K562 (cell line): Measurements from ENCODE around the gene KCNK7. TPM values are rescaled to one million over a fixed set of nuclear protein-coding genes. Genes with fewer than 3 reads are reported as not detected.

Source experiments
- ARNT ChIP-seq, 2 experiments: fragments of 450-650 bp; IDR thresholded peaks; 2 replicates each; pipeline ENCODE4 v1.6.1; 2016; ENCODE audit warnings: mild to moderate bottlenecking in 1 of 2
- BCOR ChIP-seq: fragments of 450-650 bp; IDR thresholded peaks from 2 replicates; pipeline ENCODE4 v1.6.1; 2016
- C11orf30 ChIP-seq: fragments of 450-650 bp; IDR thresholded peaks from 2 replicates; pipeline ENCODE4 v1.6.1; 2016; ENCODE audit warnings: low read depth, mild to moderate bottlenecking
- CBFA2T3 ChIP-seq: fragments of 450-650 bp; IDR thresholded peaks from 2 replicates; pipeline ENCODE4 v1.6.1; 2017
- DACH1 ChIP-seq: fragments of 450-650 bp; IDR thresholded peaks from 2 replicates; pipeline ENCODE4 v1.6.1; 2018; ENCODE audit not compliant: partially characterized antibody
- DPF2 ChIP-seq: fragments of 450-650 bp; IDR thresholded peaks from 2 replicates; pipeline ENCODE4 v1.6.1; 2016
- ELF4 ChIP-seq: fragments of 450-650 bp; formaldehyde crosslinking; IDR thresholded peaks from 2 replicates; pipeline ENCODE4 v1.4.0; 2022; ENCODE audit warnings: missing genetic modification characterization
- FOXJ2 ChIP-seq: fragments of 200-800 bp; sonication (Bioruptor generic); IDR thresholded peaks from 2 replicates; pipeline ENCODE4 v1.6.1; 2016; ENCODE audit warnings: missing genetic modification characterization, missing compliant biosample characterization
- FOXK1 ChIP-seq: sonication (generic); formaldehyde crosslinking; IDR thresholded peaks from 2 replicates; pipeline ENCODE4 v1.8.0; 2022; ENCODE audit warnings: missing genetic modification reagents, mild to moderate bottlenecking, borderline replicate concordance
- HEY1 ChIP-seq: fragments of 250-450 bp; sonication (Bioruptor Pico); IDR thresholded peaks from 2 replicates; pipeline ENCODE4 v1.5.0; 2020; ENCODE audit warnings: mild to moderate bottlenecking, moderate library complexity, borderline replicate concordance
- HLTF ChIP-seq: fragments of 450-650 bp; IDR thresholded peaks from 2 replicates; pipeline ENCODE4 v1.6.1; 2016
- KHSRP ChIP-seq: fragments of 450-650 bp; IDR thresholded peaks from 2 replicates; pipeline ENCODE4 v1.6.1; 2017
- KLF10 ChIP-seq: fragments of 250-450 bp; sonication (Bioruptor Pico); IDR thresholded peaks from 2 replicates; pipeline ENCODE4 v1.6.1; 2021; ENCODE audit warnings: matching md5 sums
- MAX ChIP-seq: sonication (generic); formaldehyde crosslinking; IDR thresholded peaks from 2 replicates; pipeline ENCODE4 v1.9.0; 2022; ENCODE audit warnings: mild to moderate bottlenecking, missing genetic modification reagents
- MCM5 ChIP-seq: fragments of 450-650 bp; IDR thresholded peaks from 2 replicates; pipeline ENCODE4 v1.6.1; 2016; ENCODE audit warnings: low read depth
- NFRKB ChIP-seq: fragments of 450-650 bp; IDR thresholded peaks from 2 replicates; pipeline ENCODE4 v1.6.1; 2016; ENCODE audit warnings: low read depth
- RAD21 ChIP-seq, 2 experiments: fragments of 250-450 bp in 1 of 2; fragments of 450-650 bp in 1 of 2; sonication (Bioruptor Pico) in 1 of 2; formaldehyde crosslinking in 1 of 2; IDR thresholded peaks in 1 of 2; conservative IDR thresholded peaks in 1 of 2; 2 replicates each; pipeline versions ENCODE4 v1.4.0 to v1.8.0; 2020 to 2022; ENCODE audit warnings: mild to moderate bottlenecking in 2 of 2, moderate library complexity in 1 of 2
- RCOR1 ChIP-seq, 2 experiments: IDR thresholded peaks; 2 replicates each; pipeline ENCODE4 v1.6.1; 2012; ENCODE audit warnings: low read depth in 2 of 2, low read length in 2 of 2, borderline replicate concordance in 1 of 2, improper control_type of control experiment in 1 of 2
- RHOXF2B ChIP-seq: fragments of 250-450 bp; sonication (Bioruptor Pico); conservative IDR thresholded peaks from 2 replicates; pipeline ENCODE4 v1.5.1; 2021
- SMARCA5 ChIP-seq: fragments of 450-650 bp; IDR thresholded peaks from 2 replicates; pipeline ENCODE4 v1.6.1; 2016
- TAF9B ChIP-seq: fragments of 450-650 bp; IDR thresholded peaks from 2 replicates; pipeline ENCODE4 v1.6.1; 2018; ENCODE audit warnings: mild to moderate bottlenecking; ENCODE audit not compliant: partially characterized antibody
- ZNF12 ChIP-seq: sonication (generic); formaldehyde crosslinking; IDR thresholded peaks from 2 replicates; pipeline ENCODE4 v1.4.0; 2020; ENCODE audit warnings: mild to moderate bottlenecking, missing genetic modification reagents
- ZNF224 ChIP-seq: sonication (generic); formaldehyde crosslinking; IDR thresholded peaks from 2 replicates; pipeline ENCODE4 v1.8.0; 2022; ENCODE audit warnings: mild to moderate bottlenecking, missing genetic modification reagents
- ZNF695 ChIP-seq: fragments of 450-650 bp; formaldehyde crosslinking; IDR thresholded peaks from 2 replicates; pipeline ENCODE4 v1.4.0; 2020; ENCODE audit warnings: mild to moderate bottlenecking, moderate library complexity
- polyA plus RNA-seq, 8 experiments: library from polyadenylated mRNA; depleted of rRNA in 4 of 8; stranded (reverse) in 5 of 8; unstranded in 3 of 8; fragments of >200 nt; fragmentation: Nextera tagmentation in 2 of 8; fragmentation: Illumina TruSeq in 1 of 8; extraction: Ambion mirVana in 2 of 8; extraction: Trizol in 1 of 8; gene quantifications; 2 replicates each; pipeline versions ENCODE4 v1.2.1 to v1.2.3, GENCODE V29; 2011 to 2014; ENCODE audit warnings: inconsistent platforms in 1 of 8, missing spikeins in 1 of 8
- total RNA-seq, 7 experiments: library from RNA; depleted of rRNA in 6 of 7; stranded (reverse); fragments of >200 nt in 6 of 7; fragmentation: Illumina TruSeq in 2 of 7; extraction: Trizol in 2 of 7; gene quantifications; 2 replicates each; pipeline versions ENCODE4 v1.2.1 to v1.2.3, GENCODE V29; 2011 to 2021; ENCODE audit warnings: low replicate concordance in 1 of 7
- TF ChIP-seq, protein P1 (sequence below), 3 experiments: fragments of 200-800 bp in 1 of 3; fragments of 250-450 bp in 1 of 3; fragments of 450-650 bp in 1 of 3; sonication (Bioruptor Pico) in 1 of 3; sonication (Bioruptor generic) in 1 of 3; formaldehyde crosslinking in 1 of 3; IDR thresholded peaks; 2 replicates each; pipeline versions ENCODE4 v1.6.1 to v1.8.0; 2016 to 2022; ENCODE audit warnings: mild to moderate bottlenecking in 2 of 3, missing genetic modification characterization in 2 of 3, missing compliant biosample characterization in 1 of 3, moderate library complexity in 1 of 3
- TF ChIP-seq, protein P2 (sequence below): fragments of 450-650 bp; formaldehyde crosslinking; IDR thresholded peaks from 2 replicates; pipeline ENCODE4 v1.4.0; 2020; ENCODE audit warnings: mild to moderate bottlenecking, moderate library complexity

The KCNK7 gene
- total and polyA plus RNA-seq, 9 of the 15 experiments (the other 6 are each of a cell fraction or from before 2014, with no cell fraction given), result 0.07 to 0.40 TPM; not detected in 7

DNA sequence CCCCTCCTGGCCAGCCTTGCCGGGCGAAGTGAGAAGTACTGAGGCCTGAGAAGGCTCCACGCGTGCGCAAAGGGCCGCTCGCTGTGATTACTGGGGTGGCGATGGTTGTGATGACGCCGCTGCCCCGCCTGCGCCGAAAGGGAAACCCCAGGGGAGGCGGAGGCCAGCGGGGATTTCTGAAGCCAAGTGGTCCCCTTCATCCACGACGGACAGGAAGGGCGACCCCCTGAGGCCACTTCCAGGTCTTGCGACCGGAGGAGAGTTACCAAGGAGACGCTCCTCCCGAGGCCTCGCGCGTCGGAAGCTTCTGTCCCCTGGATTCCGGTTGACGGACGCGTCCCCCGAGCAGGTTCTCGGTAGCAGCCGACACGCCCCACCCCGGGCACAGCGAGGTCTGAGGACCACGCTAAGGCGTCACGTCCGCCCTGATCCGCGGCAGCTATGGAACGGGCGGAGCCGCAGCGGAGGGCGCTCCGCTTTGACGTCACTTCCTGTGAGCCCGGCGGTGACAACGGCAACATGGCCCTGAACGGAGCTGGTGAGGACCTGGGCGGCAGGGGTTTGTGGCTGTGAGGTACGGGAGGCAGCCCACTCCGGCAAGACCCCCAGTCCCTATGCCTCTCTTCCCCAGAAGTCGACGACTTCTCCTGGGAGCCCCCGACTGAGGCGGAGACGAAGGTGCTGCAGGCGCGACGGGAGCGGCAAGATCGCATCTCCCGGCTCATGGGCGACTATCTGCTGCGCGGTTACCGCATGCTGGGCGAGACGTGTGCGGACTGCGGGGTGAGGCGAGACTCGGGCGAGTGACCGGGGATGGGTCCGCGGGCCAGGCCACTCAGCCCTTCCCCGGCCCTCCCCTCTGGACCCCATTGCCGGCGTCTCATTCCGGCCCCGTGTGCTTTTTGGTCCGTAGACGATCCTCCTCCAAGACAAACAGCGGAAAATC is 25.4 kb downstream of the KCNK7 start, which contains the start of gene ZNRD2 (continued):
- no peak for TF ChIP-seq SMARCA5
- no peak for TF ChIP-seq ARNT (IDR thresholded peaks at IDR 0.05)
- TF ChIP-seq ELF4, result 0 out of 2 replicates have a peak, but pooled peaks have one; percentile 35
- TF ChIP-seq DPF2, result no peak
- peak; percentile 75 for TF ChIP-seq KHSRP
- no peak for TF ChIP-seq CBFA2T3
- peak; percentile 72 for TF ChIP-seq FOXJ2
- no peak for TF ChIP-seq BCOR
- TF ChIP-seq NFRKB, result peak; percentile 28; the same call in 1 of the 2 replicates
- peak; percentile 100 for TF ChIP-seq C11orf30
- TF ChIP-seq RAD21 (CRISPR knock-in tag; conservative IDR thresholded peaks at IDR 0.05 in 1 of 2, IDR thresholded peaks at IDR 0.05 in 1 of 2), result peak; percentile 51 to 75
- TF ChIP-seq TAF9B, result peak; percentile 49
- TF ChIP-seq, protein P1, sequence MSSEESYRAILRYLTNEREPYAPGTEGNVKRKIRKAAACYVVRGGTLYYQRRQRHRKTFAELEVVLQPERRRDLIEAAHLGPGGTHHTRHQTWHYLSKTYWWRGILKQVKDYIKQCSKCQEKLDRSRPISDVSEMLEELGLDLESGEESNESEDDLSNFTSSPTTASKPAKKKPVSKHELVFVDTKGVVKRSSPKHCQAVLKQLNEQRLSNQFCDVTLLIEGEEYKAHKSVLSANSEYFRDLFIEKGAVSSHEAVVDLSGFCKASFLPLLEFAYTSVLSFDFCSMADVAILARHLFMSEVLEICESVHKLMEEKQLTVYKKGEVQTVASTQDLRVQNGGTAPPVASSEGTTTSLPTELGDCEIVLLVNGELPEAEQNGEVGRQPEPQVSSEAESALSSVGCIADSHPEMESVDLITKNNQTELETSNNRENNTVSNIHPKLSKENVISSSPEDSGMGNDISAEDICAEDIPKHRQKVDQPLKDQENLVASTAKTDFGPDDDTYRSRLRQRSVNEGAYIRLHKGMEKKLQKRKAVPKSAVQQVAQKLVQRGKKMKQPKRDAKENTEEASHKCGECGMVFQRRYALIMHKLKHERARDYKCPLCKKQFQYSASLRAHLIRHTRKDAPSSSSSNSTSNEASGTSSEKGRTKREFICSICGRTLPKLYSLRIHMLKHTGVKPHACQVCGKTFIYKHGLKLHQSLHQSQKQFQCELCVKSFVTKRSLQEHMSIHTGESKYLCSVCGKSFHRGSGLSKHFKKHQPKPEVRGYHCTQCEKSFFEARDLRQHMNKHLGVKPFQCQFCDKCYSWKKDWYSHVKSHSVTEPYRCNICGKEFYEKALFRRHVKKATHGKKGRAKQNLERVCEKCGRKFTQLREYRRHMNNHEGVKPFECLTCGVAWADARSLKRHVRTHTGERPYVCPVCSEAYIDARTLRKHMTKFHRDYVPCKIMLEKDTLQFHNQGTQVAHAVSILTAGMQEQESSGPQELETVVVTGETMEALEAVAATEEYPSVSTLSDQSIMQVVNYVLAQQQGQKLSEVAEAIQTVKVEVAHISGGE (CRISPR knock-in tag; IDR thresholded peaks at IDR 0.05), result peak; percentile 84 to 97 (median 95)
- TF ChIP-seq MAX (CRISPR knock-in tag), result peak; percentile 88
- TF ChIP-seq FOXK1 (CRISPR knock-in tag), result peak; percentile 88
- no peak for TF ChIP-seq MCM5
- peak; percentile 76 for TF ChIP-seq ZNF12
- no peak for TF ChIP-seq ZNF224 (CRISPR knock-in tag)
- no peak for TF ChIP-seq HLTF
- no peak for TF ChIP-seq DACH1
- no peak for TF ChIP-seq KLF10 (CRISPR knock-in tag)
- TF ChIP-seq, protein P2, sequence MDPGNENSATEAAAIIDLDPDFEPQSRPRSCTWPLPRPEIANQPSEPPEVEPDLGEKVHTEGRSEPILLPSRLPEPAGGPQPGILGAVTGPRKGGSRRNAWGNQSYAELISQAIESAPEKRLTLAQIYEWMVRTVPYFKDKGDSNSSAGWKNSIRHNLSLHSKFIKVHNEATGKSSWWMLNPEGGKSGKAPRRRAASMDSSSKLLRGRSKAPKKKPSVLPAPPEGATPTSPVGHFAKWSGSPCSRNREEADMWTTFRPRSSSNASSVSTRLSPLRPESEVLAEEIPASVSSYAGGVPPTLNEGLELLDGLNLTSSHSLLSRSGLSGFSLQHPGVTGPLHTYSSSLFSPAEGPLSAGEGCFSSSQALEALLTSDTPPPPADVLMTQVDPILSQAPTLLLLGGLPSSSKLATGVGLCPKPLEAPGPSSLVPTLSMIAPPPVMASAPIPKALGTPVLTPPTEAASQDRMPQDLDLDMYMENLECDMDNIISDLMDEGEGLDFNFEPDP (CRISPR knock-in tag), result 0 out of 2 replicates have a peak, but pooled peaks have one; percentile 42
- TF ChIP-seq HEY1 (CRISPR knock-in tag), result no peak
- no peak for TF ChIP-seq RHOXF2B (CRISPR knock-in tag)
- TF ChIP-seq RCOR1 (IDR thresholded peaks at IDR 0.05; ENCODE audit: borderline replicate concordance in 1 of 2, low read depth in 2 of 2, low read length in 2 of 2), result peak in 1 of 2 experiments; percentile 84; a peak in 2 of 4 replicates
- no peak for TF ChIP-seq ZNF695 (CRISPR knock-in tag)
